SK-N-MC (cell line): Measurements from ENCODE around the gene ZNF750.

Experiments used
- EZH2 ChIP-seq: fragments of 200-600 bp; sonication (generic); IDR thresholded peaks from one replicate; pipeline ENCODE4 v1.6.1; 2017; ENCODE audit warnings: antibody characterized with exemption
- POLR2AphosphoS5 ChIP-seq: IDR thresholded peaks from 2 replicates; pipeline ENCODE4 v1.6.1; 2012; ENCODE audit warnings: mild to moderate bottlenecking, low read depth, low read length, borderline replicate concordance

- TF ChIP-seq EZH2 (no peak), POLR2AphosphoS5 (no peak)
Measured at GRCh38 chr17:82800885-82801284, 38.9 kb downstream of the ZNF750 start.
